ENCODE data around the gene CUX1. TPM values are rescaled to one million over a fixed set of nuclear protein-coding genes. Genes with fewer than 3 reads are reported as not detected.

CUX1 gene
- total RNA-seq, 1 experiment from 2014 or later: 39.6 TPM

DNA sequence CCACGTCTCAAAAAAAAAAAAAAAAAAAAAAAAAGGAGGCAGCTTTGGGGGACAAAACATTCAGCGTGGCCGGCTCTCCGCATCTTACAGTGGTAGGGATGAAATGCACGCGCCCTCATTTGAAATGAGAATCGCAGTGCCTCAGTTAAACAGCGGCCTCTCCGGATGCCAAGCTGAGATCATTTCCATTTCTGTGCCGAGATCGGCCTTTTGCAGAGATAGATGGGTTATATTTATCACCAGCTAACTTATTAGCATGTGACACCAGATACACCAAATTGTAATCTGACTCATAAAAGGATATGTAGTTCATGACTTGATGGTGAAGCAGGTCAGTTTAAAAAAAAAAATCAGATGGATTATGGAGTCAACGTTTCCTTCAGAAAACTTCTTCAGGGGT, 138.7 kb downstream of the CUX1 start:
- intact Hi-C loops (cut with micrococcal nuclease): no loop called here
- CTCF ChIA-PET: no interaction called here
- H3K27ac ChIP-seq (ENCODE audit: low read length): no peak overlapping the region
- no peaks in the 10 kb centered on the region for H3K9me2 ChIP-seq (replicated peaks; ENCODE audit: low read length)
- DNase-seq (no peak), ATAC-seq (no peak)
- no peak overlapping the region for H3K4me3 ChIP-seq (ENCODE audit: low read length)
- H3K27me3 ChIP-seq (ENCODE audit: low read length): no peaks in the 10 kb centered on the region
- H2AFZ ChIP-seq (ENCODE audit: low read length): no peak overlapping the region
- POLR2A ChIA-PET (ENCODE audit: unreplicated experiment): no interaction called here
- H3K4me1 ChIP-seq (ENCODE audit: insufficient read depth, low read length): peaks cover 21% of the 10 kb centered on the region
- no peaks in the 10 kb centered on the region for H3K36me3 ChIP-seq (ENCODE audit: low read depth, low read length)
- no peak overlapping the region for H3K9ac ChIP-seq (ENCODE audit: low read length)
- H3K4me2 ChIP-seq (ENCODE audit: low read length): no peak overlapping the region
- H3F3A ChIP-seq (ENCODE audit: low read length, unreplicated experiment): no peaks in the 10 kb centered on the region
- H3K79me2 ChIP-seq (ENCODE audit: low read length): peaks cover 35% of the 10 kb centered on the region
- H4K20me1 ChIP-seq (ENCODE audit: low read length): no peaks in the 10 kb centered on the region
- H3K9me3 ChIP-seq (ENCODE audit: low read length): no peaks in the 10 kb centered on the region
- BruUV-seq (replicated peaks): no TSS peak
- TF ChIP-seq EZH2phosphoT487 (IDR thresholded peaks at IDR 0.05; ENCODE audit: borderline replicate concordance, low read length) (no peak), EZH2 (IDR thresholded peaks at IDR 0.05; ENCODE audit: low read length, unreplicated experiment) (no peak)
- TF ChIP-seq, protein P1, sequence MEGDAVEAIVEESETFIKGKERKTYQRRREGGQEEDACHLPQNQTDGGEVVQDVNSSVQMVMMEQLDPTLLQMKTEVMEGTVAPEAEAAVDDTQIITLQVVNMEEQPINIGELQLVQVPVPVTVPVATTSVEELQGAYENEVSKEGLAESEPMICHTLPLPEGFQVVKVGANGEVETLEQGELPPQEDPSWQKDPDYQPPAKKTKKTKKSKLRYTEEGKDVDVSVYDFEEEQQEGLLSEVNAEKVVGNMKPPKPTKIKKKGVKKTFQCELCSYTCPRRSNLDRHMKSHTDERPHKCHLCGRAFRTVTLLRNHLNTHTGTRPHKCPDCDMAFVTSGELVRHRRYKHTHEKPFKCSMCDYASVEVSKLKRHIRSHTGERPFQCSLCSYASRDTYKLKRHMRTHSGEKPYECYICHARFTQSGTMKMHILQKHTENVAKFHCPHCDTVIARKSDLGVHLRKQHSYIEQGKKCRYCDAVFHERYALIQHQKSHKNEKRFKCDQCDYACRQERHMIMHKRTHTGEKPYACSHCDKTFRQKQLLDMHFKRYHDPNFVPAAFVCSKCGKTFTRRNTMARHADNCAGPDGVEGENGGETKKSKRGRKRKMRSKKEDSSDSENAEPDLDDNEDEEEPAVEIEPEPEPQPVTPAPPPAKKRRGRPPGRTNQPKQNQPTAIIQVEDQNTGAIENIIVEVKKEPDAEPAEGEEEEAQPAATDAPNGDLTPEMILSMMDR (conservative IDR thresholded peaks at IDR 0.05; ENCODE audit: low read depth, low read length): no peak

DNA sequence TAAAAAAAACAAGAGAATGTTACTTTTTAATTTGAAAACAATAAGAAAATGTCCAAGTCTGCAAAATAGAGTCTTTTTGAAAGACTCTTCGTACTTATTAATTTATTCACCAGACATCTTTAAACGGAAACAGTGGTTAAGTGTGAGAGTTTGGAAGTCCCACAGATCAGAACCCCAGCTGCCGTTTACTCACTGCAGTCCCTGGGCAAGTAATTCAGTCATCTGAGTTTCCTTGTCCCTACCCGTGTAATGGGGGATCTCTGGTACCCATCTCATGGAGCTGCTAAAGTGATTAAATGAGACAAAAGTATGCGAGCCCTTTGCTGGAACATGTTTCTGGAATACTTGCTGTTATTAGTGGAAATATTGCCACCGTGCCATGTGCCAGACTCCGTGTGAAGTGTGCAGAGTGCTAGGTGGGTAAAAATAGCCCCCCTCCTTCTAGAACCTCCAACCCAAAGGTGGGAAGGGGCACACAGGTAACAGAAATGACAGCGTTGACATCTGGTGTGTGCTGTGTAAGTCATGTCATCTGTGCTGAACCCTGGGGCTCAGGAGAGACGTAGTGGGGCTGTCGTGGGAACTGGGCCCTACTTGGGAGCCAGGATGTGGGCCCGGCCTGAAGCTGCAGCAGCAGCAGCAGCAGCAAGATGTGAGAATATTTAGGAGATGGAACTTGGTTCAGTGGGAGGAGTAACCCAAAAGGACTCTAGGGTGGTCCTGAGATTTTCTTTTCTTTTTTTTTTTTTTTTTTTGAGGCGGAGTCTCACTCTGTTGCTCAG, 140.5 kb downstream of the CUX1 start:
- no TSS peak for BruUV-seq (replicated peaks)
- no peak overlapping the region for H3K4me3 ChIP-seq (ENCODE audit: low read length)
- no peak overlapping the region for H3K4me2 ChIP-seq (ENCODE audit: low read length)
- no peaks in the 10 kb centered on the region for H3K9me2 ChIP-seq (replicated peaks; ENCODE audit: low read length)
- H3K36me3 ChIP-seq (ENCODE audit: low read depth, low read length): no peaks in the 10 kb centered on the region
- H3K9ac ChIP-seq (ENCODE audit: low read length): no peak overlapping the region
- DNase-seq (no peak), ATAC-seq (no peak)
- H3K4me1 ChIP-seq (ENCODE audit: insufficient read depth, low read length): peaks cover 15% of the 10 kb centered on the region
- H4K20me1 ChIP-seq (ENCODE audit: low read length): no peaks in the 10 kb centered on the region
- H3K9me3 ChIP-seq (ENCODE audit: low read length): no peaks in the 10 kb centered on the region
- POLR2A ChIA-PET (ENCODE audit: unreplicated experiment): no interaction called here
- H3K27me3 ChIP-seq (ENCODE audit: low read length): no peaks in the 10 kb centered on the region
- TF ChIP-seq EZH2 (IDR thresholded peaks at IDR 0.05; ENCODE audit: low read length, unreplicated experiment) (no peak), EZH2phosphoT487 (IDR thresholded peaks at IDR 0.05; ENCODE audit: borderline replicate concordance, low read length) (no peak)
- TF ChIP-seq, protein P1 (conservative IDR thresholded peaks at IDR 0.05; ENCODE audit: low read depth, low read length): no peak
- intact Hi-C loops (cut with micrococcal nuclease): no loop called here
- CTCF ChIA-PET: interaction anchor here (0.6 kb wide), 1 partner anchor 16 kb away, joined by 5 read pairs; no protein-coding TSS in a partner anchor
- no peak overlapping the region for H2AFZ ChIP-seq (ENCODE audit: low read length)
- no peaks in the 10 kb centered on the region for H3F3A ChIP-seq (ENCODE audit: low read length, unreplicated experiment)
- no peak overlapping the region for H3K27ac ChIP-seq (ENCODE audit: low read length)
- peaks cover 23% of the 10 kb centered on the region for H3K79me2 ChIP-seq (ENCODE audit: low read length)

DNA sequence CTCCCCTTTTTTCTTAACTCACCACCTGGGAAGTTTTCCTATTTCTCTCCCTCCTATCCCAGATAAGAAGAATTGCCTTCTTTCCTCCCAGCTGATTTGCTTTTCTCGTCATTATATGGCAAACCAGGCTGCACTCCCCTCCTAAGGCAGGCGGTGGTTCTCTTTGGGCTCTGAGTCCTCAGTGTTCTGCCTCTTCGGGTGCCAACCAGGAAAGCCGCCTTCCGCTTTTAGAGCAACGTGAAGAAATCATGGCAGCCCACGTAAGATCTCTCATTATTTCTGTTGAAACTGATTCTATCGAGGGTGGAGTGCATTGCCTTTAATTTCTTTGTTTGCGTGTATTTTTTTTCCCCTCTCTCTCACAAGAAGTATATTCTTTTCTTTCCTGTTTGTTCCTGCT, 141.9 kb downstream of the CUX1 start:
- H3K27me3 ChIP-seq (ENCODE audit: low read length): no peaks in the 10 kb centered on the region
- no peaks in the 10 kb centered on the region for H4K20me1 ChIP-seq (ENCODE audit: low read length)
- H3K9ac ChIP-seq (ENCODE audit: low read length): no peak overlapping the region
- no peak overlapping the region for H2AFZ ChIP-seq (ENCODE audit: low read length)
- intact Hi-C loops (cut with micrococcal nuclease): no loop called here
- no TSS peak for BruUV-seq (replicated peaks)
- ChIA-PET POLR2A (ENCODE audit: unreplicated experiment) (no interaction called here), CTCF (no interaction called here)
- no peaks in the 10 kb centered on the region for H3F3A ChIP-seq (ENCODE audit: low read length, unreplicated experiment)
- H3K36me3 ChIP-seq (ENCODE audit: low read depth, low read length): no peaks in the 10 kb centered on the region
- ATAC-seq: no peak
- peaks cover 13% of the 10 kb centered on the region for H3K79me2 ChIP-seq (ENCODE audit: low read length)
- H3K4me1 ChIP-seq (ENCODE audit: insufficient read depth, low read length): peaks cover under 1% of the 10 kb centered on the region
- TF ChIP-seq EZH2phosphoT487 (IDR thresholded peaks at IDR 0.05; ENCODE audit: borderline replicate concordance, low read length) (no peak), EZH2 (IDR thresholded peaks at IDR 0.05; ENCODE audit: low read length, unreplicated experiment) (no peak)
- TF ChIP-seq, protein P1 (conservative IDR thresholded peaks at IDR 0.05; ENCODE audit: low read depth, low read length): no peak
- no peak overlapping the region for H3K27ac ChIP-seq (ENCODE audit: low read length)
- no peak overlapping the region for H3K4me2 ChIP-seq (ENCODE audit: low read length)
- no peaks in the 10 kb centered on the region for H3K9me2 ChIP-seq (replicated peaks; ENCODE audit: low read length)
- no peak overlapping the region for H3K4me3 ChIP-seq (ENCODE audit: low read length)
- DNase-seq: no peak
- no peaks in the 10 kb centered on the region for H3K9me3 ChIP-seq (ENCODE audit: low read length)
